ENCODE results near the gene CRACDL.

CRACDL gene

GRCh38 chr2:98921062-98921461 lies 15.0 kb downstream of the CRACDL start (continued):
- no peak for TF ChIP-seq TSHZ2 (CRISPR knock-in tag; IDR thresholded peaks at IDR 0.05)
- TF ChIP-seq ZC3H10 (CRISPR knock-in tag; IDR thresholded peaks at IDR 0.05): no peak
- no peak for TF ChIP-seq ZNF8 (CRISPR knock-in tag; IDR thresholded peaks at IDR 0.05)
- no peak for TF ChIP-seq ESRRG (CRISPR knock-in tag; IDR thresholded peaks at IDR 0.05)
- no peak for TF ChIP-seq CSRNP3 (CRISPR knock-in tag; IDR thresholded peaks at IDR 0.05)
- no peak for TF ChIP-seq ISL1 (CRISPR knock-in tag; IDR thresholded peaks at IDR 0.05)

- ATAC-seq: peak; percentile 71
- TF ChIP-seq ZNF8 (CRISPR knock-in tag; IDR thresholded peaks at IDR 0.05) (no peak), BACH2 (CRISPR knock-in tag; IDR thresholded peaks at IDR 0.05; ENCODE audit: borderline replicate concordance) (no peak), CREB5 (CRISPR knock-in tag; IDR thresholded peaks at IDR 0.05; ENCODE audit: low read depth) (no peak), SNAI2 (CRISPR knock-in tag; IDR thresholded peaks at IDR 0.05) (0 out of 2 replicates have a peak, but pooled peaks have one; percentile 63), ZNF565 (CRISPR knock-in tag; conservative IDR thresholded peaks at IDR 0.05; ENCODE audit: low read depth) (no peak), ZFP3 (CRISPR knock-in tag; IDR thresholded peaks at IDR 0.05) (no peak), PATZ1 (CRISPR knock-in tag; IDR thresholded peaks at IDR 0.05; ENCODE audit: borderline replicate concordance) (no peak), ISL1 (CRISPR knock-in tag; IDR thresholded peaks at IDR 0.05) (peak; percentile 80)
These were observed 19.0 kb downstream of the CRACDL start for GRCh38 chr2:98917031-98917471.

- no peak for ATAC-seq
- no peak for TF ChIP-seq ESRRG (CRISPR knock-in tag; IDR thresholded peaks at IDR 0.05)
- no peak for TF ChIP-seq CREB5 (CRISPR knock-in tag; IDR thresholded peaks at IDR 0.05; ENCODE audit: low read depth)
- TF ChIP-seq OSR1 (CRISPR knock-in tag; IDR thresholded peaks at IDR 0.05): no peak
- TF ChIP-seq PPARA (CRISPR knock-in tag; IDR thresholded peaks at IDR 0.05; ENCODE audit: borderline replicate concordance): no peak
- TF ChIP-seq BACH2 (CRISPR knock-in tag; IDR thresholded peaks at IDR 0.05; ENCODE audit: borderline replicate concordance): no peak
- no peak for TF ChIP-seq TCF4 (CRISPR knock-in tag; IDR thresholded peaks at IDR 0.05; ENCODE audit: borderline replicate concordance)
- TF ChIP-seq ZFP3 (CRISPR knock-in tag; IDR thresholded peaks at IDR 0.05): no peak
- no peak for TF ChIP-seq ZFP30 (CRISPR knock-in tag; IDR thresholded peaks at IDR 0.05)
- TF ChIP-seq CSDC2 (CRISPR knock-in tag; IDR thresholded peaks at IDR 0.05): no peak
- TF ChIP-seq SNAI2 (CRISPR knock-in tag; IDR thresholded peaks at IDR 0.05): no peak
- TF ChIP-seq ARNTL (CRISPR knock-in tag; IDR thresholded peaks at IDR 0.05; ENCODE audit: borderline replicate concordance, low read depth): no peak
- TF ChIP-seq RARB (CRISPR knock-in tag; IDR thresholded peaks at IDR 0.05): no peak
- TF ChIP-seq ZNF565 (CRISPR knock-in tag; conservative IDR thresholded peaks at IDR 0.05; ENCODE audit: low read depth): no peak
- TF ChIP-seq ZNF70 (CRISPR knock-in tag; IDR thresholded peaks at IDR 0.05): no peak
- TF ChIP-seq CSRNP3 (CRISPR knock-in tag; IDR thresholded peaks at IDR 0.05): no peak
- TF ChIP-seq ZNF8 (CRISPR knock-in tag; IDR thresholded peaks at IDR 0.05): no peak
These were observed 20.2 kb downstream of the CRACDL start for GRCh38 chr2:98915751-98916358.

Data from SK-N-SH treated with all-trans-retinoic acid at 6 μM for 48 hours (cell line).